GM12878 (cell line): ENCODE measurements around the gene NT5C1A. TPM values are rescaled to one million over a fixed set of nuclear protein-coding genes. Genes with fewer than 3 reads are reported as not detected.

Source experiments
- ATAC-seq: fragments of 200-7000 bp; cut with Tn5 transposase; 3 replicates; pipeline ENCODE4 v1.9.1; 2020; ENCODE audit warnings: mild to moderate bottlenecking, moderate library complexity
- BruUV-seq: library from RNA; stranded (reverse); fragments of 400-500 nt; replicated peaks from 2 replicates; lab custom pipeline; 2021; lab: Mats Ljungman, UMichigan
- CTCF ChIA-PET: fragments of 300-600 bp; sonication (Branson Sonifier 250); formaldehyde crosslinking; extraction: SDS; loops from one replicate; lab custom pipeline; 2021; ENCODE audit warnings: inconsistent platforms; lab: Yijun Ruan, JAX
- POLR2A ChIA-PET: fragments of 350-600 bp; formaldehyde crosslinking; extraction: SDS; loops from one replicate; lab custom pipeline; 2021; ENCODE audit warnings: inconsistent platforms; lab: Charles Lee
- RAD21 ChIA-PET: fragments of 300-600 bp; sonication (Branson Sonifier 250); formaldehyde crosslinking; loops from one replicate; lab custom pipeline; 2023; ENCODE audit warnings: antibody characterized with exemption; ENCODE audit not compliant: unreplicated experiment; lab: Charles Lee
- SMC1A ChIA-PET: fragments of 300-600 bp; sonication (Branson Sonifier 250); formaldehyde crosslinking; loops from one replicate; lab custom pipeline; 2023; ENCODE audit not compliant: unreplicated experiment, uncharacterized antibody; lab: Charles Lee
- DNase-seq: peaks from one replicate; pipeline ENCODE4 v3.0.0-alpha.2; 2011; ENCODE audit warnings: low read depth, low spot score
- FAIRE-seq: peaks from 3 replicates; lab custom pipeline; 2011; peaks lifted over from hg19 to GRCh38; lab: Jason Lieb, UNC
- H2AFZ ChIP-seq: 2 replicates; pipeline ENCODE4 v1.6.0; 2011; ENCODE audit warnings: low read depth, low read length, control low read depth; ENCODE audit not compliant: control insufficient read depth
- H3K27ac ChIP-seq: 2 replicates; pipeline ENCODE4 v1.5.1; 2011; ENCODE audit warnings: control low read depth; ENCODE audit not compliant: control insufficient read depth, insufficient read depth
- H3K27me3 ChIP-seq, 2 experiments: replicated peaks in 1 of 2; 2 replicates each; pipeline versions ENCODE4 v1.6.0 to v1.6.1; 2011; ENCODE audit warnings: low read length in 1 of 2; ENCODE audit not compliant: control insufficient read depth in 2 of 2, insufficient read depth in 2 of 2
- H3K36me3 ChIP-seq, 2 experiments: 2 replicates each; pipeline ENCODE4 v1.5.1; 2011; ENCODE audit warnings: low read length in 1 of 2; ENCODE audit not compliant: control insufficient read depth in 2 of 2, insufficient read depth in 2 of 2
- H3K4me1 ChIP-seq: 2 replicates; pipeline ENCODE4 v1.6.1; 2011; ENCODE audit warnings: mild to moderate bottlenecking, low read length, moderate library complexity, mixed read lengths; ENCODE audit not compliant: control insufficient read depth, insufficient read depth
- H3K4me2 ChIP-seq: 2 replicates; pipeline ENCODE4 v1.6.0; 2011; ENCODE audit warnings: control low read depth; ENCODE audit not compliant: control insufficient read depth, insufficient read depth
- H3K4me3 ChIP-seq: fragments of 200-600 bp; sonication (generic); 2 replicates; pipeline ENCODE4 v1.5.1; 2016
- H3K79me2 ChIP-seq: 2 replicates; pipeline ENCODE4 v1.6.0; 2011; ENCODE audit warnings: low read length; ENCODE audit not compliant: control insufficient read depth, insufficient read depth
- H3K9ac ChIP-seq: 2 replicates; pipeline ENCODE4 v1.8.0; 2011; ENCODE audit warnings: low read length, control low read depth, mixed read lengths; ENCODE audit not compliant: control insufficient read depth, insufficient read depth
- H3K9me3 ChIP-seq: replicated peaks from 3 replicates; pipeline ENCODE4 v1.5.1; 2011; ENCODE audit warnings: mild to moderate bottlenecking, low read length; ENCODE audit not compliant: control insufficient read depth, insufficient read depth
- H4K20me1 ChIP-seq: 2 replicates; pipeline ENCODE4 v1.6.0; 2011; ENCODE audit not compliant: control insufficient read depth, insufficient read depth
- HDAC2 ChIP-seq: fragments of 200-600 bp; sonication (generic); IDR thresholded peaks from 2 replicates; pipeline ENCODE4 v1.6.1; 2017
- JUND ChIP-seq: IDR thresholded peaks from 2 replicates; pipeline ENCODE4 v1.6.1; 2012; ENCODE audit warnings: low read depth, mild to moderate bottlenecking, low read length, improper control_type of control experiment, moderate library complexity
- NFIC ChIP-seq: IDR thresholded peaks from 2 replicates; pipeline ENCODE4 v1.6.1; 2012; ENCODE audit warnings: low read depth, mild to moderate bottlenecking, inconsistent platforms, low read length, moderate library complexity
- NR2C1 ChIP-seq: fragments of 450-650 bp; IDR thresholded peaks from 2 replicates; pipeline ENCODE4 v1.6.1; 2017; ENCODE audit warnings: antibody characterized with exemption, mild to moderate bottlenecking, moderate library complexity
- PAX5 ChIP-seq: IDR thresholded peaks from 2 replicates; pipeline ENCODE4 v1.6.1; 2011; ENCODE audit warnings: low read depth, low read length, borderline replicate concordance
- PAX8 ChIP-seq: fragments of 450-650 bp; IDR thresholded peaks from 2 replicates; pipeline ENCODE4 v1.6.1; 2017; ENCODE audit warnings: mild to moderate bottlenecking, moderate library complexity
- PML ChIP-seq: IDR thresholded peaks from 2 replicates; pipeline ENCODE4 v1.6.1; 2012; ENCODE audit warnings: low read length, inconsistent platforms
- POLR2A ChIP-seq: IDR thresholded peaks from 2 replicates; pipeline ENCODE4 v1.6.1; 2011; ENCODE audit warnings: low read depth, mild to moderate bottlenecking, low read length
- RB1 ChIP-seq: fragments of 450-650 bp; formaldehyde crosslinking; IDR thresholded peaks from 2 replicates; pipeline ENCODE4 v1.6.1; 2017; ENCODE audit warnings: mild to moderate bottlenecking, borderline replicate concordance
- REST ChIP-seq: IDR thresholded peaks from 2 replicates; pipeline ENCODE4 v1.6.1; 2012; ENCODE audit warnings: mild to moderate bottlenecking, low read depth, low read length
- SMC3 ChIP-seq: IDR thresholded peaks from 2 replicates; pipeline ENCODE4 v1.6.1; 2011; ENCODE audit warnings: low read length, improper control_type of control experiment, borderline replicate concordance
- STAT1 ChIP-seq: fragments of 450-650 bp; conservative IDR thresholded peaks from 2 replicates; pipeline ENCODE4 v1.6.1; 2014; ENCODE audit warnings: antibody characterized with exemption, mild to moderate bottlenecking
- TCF3 ChIP-seq: IDR thresholded peaks from 2 replicates; pipeline ENCODE4 v1.6.1; 2012; ENCODE audit warnings: low read depth, mild to moderate bottlenecking, low read length, borderline replicate concordance; ENCODE audit not compliant: insufficient read depth
- whole genome bisulfite sequencing: methylation state at CpG from one replicate; pipeline ENCODE4 v1.1.6; 2016; ENCODE audit warnings: low lambda C conversion rate; ENCODE audit not compliant: insufficient replicate concordance, insufficient coverage; ENCODE audit errors: missing lambda C conversion rate; 5-methylcytosine and 5-hydroxymethylcytosine counted together
- in situ Hi-C: fragments of 300-500 bp; cut with MboI; formaldehyde crosslinking; loops from 9 replicates; pipeline ENCODE4 v1.14.3; 2018; ENCODE audit warnings: mixed read lengths
- intact Hi-C: fragments of 100-400 bp; cut with micrococcal nuclease; formaldehyde crosslinking; loops from one replicate; pipeline ENCODE4 v1.14.2; 2022; ENCODE audit not compliant: unreplicated experiment
- polyA plus RNA-seq, 11 experiments: library from polyadenylated mRNA; depleted of rRNA in 4 of 11; unstranded in 6 of 11; stranded (reverse) in 5 of 11; fragments of >200 nt; fragmentation: Nextera tagmentation in 4 of 11; fragmentation: Illumina TruSeq in 1 of 11; extraction: Ambion mirVana in 4 of 11; extraction: Trizol in 1 of 11; gene quantifications; 1 replicate in 1 of 11; 2 replicates in 10 of 11; pipeline versions ENCODE4 v1.2.1 to v1.2.3, GENCODE V29; 2011 to 2016; ENCODE audit warnings: inconsistent platforms in 2 of 11, missing spikeins in 2 of 11, low read depth in 1 of 11
- total RNA-seq, 4 experiments: library from RNA; depleted of rRNA in 3 of 4; stranded (reverse); fragments of >200 nt in 3 of 4; fragmentation: Illumina TruSeq in 1 of 4; extraction: Trizol in 1 of 4; gene quantifications; 2 replicates each; pipeline versions ENCODE4 v1.2.1 to v1.2.3, GENCODE V29; 2013 to 2021
- TF ChIP-seq, protein P1 (sequence below): fragments of 450-650 bp; IDR thresholded peaks from 2 replicates; pipeline ENCODE4 v1.6.1; 2018; ENCODE audit warnings: borderline replicate concordance, mild to moderate bottlenecking; ENCODE audit not compliant: partially characterized antibody
- TF ChIP-seq, protein P2 (sequence below): fragments of 450-650 bp; IDR thresholded peaks from 2 replicates; pipeline ENCODE4 v1.6.1; 2016; ENCODE audit warnings: mild to moderate bottlenecking, moderate library complexity, borderline replicate concordance

The NT5C1A gene
- total and polyA plus RNA-seq, 10 of the 15 experiments (the other 5 are each of a cell fraction or from before 2014, with no cell fraction given), result 0.05 to 0.77 (median 0.22) TPM; not detected in 1

GRCh38 chr1:39625462-39626273 lies 46.2 kb downstream of the NT5C1A start:
- 17% methylated on average over 11 of the region's 11 CpGs for WGBS
- H3K4me3 ChIP-seq, result no peak overlapping the region
- FAIRE-seq (no peak), ATAC-seq (no peak; the same call in 1 of the 3 replicates), DNase-seq (no peak)
- ChIA-PET CTCF (no interaction called here), POLR2A (no interaction called here), RAD21 (no interaction called here), SMC1A (no interaction called here)
- no peaks in the 10 kb centered on the region for H3K9me3 ChIP-seq
- no peaks in the 10 kb centered on the region for H3K79me2 ChIP-seq
- H3K4me1 ChIP-seq, result no peaks in the 10 kb centered on the region
- no peak overlapping the region for H3K27ac ChIP-seq
- H3K36me3 ChIP-seq, result no peaks in the 10 kb centered on the region
- H2AFZ ChIP-seq, result no peak overlapping the region
- in situ Hi-C loops (no loop called here), intact Hi-C loops (no loop called here)
- H4K20me1 ChIP-seq, result no peaks in the 10 kb centered on the region
- peaks cover 2% of the 10 kb centered on the region in 2 experiments; a peak in 3 of 4 replicates for H3K27me3 ChIP-seq
- H3K9ac ChIP-seq, result no peak overlapping the region
- no TSS peak for BruUV-seq
- H3K4me2 ChIP-seq, result no peak overlapping the region
- TF ChIP-seq STAT1 (no peak), SMC3 (no peak), POLR2A (no peak), TCF3 (no peak), PML (no peak), REST (no peak), JUND (no peak), HDAC2 (no peak), NFIC (no peak), RB1 (no peak), PAX8 (no peak), PAX5 (no peak), NR2C1 (no peak)
- TF ChIP-seq, protein P1, sequence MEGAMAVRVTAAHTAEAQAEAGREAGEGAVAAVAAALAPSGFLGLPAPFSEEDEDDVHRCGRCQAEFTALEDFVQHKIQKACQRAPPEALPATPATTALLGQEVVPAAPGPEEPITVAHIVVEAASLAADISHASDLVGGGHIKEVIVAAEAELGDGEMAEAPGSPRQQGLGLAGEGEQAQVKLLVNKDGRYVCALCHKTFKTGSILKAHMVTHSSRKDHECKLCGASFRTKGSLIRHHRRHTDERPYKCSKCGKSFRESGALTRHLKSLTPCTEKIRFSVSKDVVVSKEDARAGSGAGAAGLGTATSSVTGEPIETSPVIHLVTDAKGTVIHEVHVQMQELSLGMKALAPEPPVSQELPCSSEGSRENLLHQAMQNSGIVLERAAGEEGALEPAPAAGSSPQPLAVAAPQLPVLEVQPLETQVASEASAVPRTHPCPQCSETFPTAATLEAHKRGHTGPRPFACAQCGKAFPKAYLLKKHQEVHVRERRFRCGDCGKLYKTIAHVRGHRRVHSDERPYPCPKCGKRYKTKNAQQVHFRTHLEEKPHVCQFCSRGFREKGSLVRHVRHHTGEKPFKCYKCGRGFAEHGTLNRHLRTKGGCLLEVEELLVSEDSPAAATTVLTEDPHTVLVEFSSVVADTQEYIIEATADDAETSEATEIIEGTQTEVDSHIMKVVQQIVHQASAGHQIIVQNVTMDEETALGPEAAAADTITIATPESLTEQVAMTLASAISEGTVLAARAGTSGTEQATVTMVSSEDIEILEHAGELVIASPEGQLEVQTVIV, result no peak
- TF ChIP-seq, protein P2, sequence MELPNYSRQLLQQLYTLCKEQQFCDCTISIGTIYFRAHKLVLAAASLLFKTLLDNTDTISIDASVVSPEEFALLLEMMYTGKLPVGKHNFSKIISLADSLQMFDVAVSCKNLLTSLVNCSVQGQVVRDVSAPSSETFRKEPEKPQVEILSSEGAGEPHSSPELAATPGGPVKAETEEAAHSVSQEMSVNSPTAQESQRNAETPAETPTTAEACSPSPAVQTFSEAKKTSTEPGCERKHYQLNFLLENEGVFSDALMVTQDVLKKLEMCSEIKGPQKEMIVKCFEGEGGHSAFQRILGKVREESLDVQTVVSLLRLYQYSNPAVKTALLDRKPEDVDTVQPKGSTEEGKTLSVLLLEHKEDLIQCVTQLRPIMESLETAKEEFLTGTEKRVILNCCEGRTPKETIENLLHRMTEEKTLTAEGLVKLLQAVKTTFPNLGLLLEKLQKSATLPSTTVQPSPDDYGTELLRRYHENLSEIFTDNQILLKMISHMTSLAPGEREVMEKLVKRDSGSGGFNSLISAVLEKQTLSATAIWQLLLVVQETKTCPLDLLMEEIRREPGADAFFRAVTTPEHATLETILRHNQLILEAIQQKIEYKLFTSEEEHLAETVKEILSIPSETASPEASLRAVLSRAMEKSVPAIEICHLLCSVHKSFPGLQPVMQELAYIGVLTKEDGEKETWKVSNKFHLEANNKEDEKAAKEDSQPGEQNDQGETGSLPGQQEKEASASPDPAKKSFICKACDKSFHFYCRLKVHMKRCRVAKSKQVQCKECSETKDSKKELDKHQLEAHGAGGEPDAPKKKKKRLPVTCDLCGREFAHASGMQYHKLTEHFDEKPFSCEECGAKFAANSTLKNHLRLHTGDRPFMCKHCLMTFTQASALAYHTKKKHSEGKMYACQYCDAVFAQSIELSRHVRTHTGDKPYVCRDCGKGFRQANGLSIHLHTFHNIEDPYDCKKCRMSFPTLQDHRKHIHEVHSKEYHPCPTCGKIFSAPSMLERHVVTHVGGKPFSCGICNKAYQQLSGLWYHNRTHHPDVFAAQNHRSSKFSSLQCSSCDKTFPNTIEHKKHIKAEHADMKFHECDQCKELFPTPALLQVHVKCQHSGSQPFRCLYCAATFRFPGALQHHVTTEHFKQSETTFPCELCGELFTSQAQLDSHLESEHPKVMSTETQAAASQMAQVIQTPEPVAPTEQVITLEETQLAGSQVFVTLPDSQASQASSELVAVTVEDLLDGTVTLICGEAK, result no peak
